Measurements from ENCODE around the gene TRAP1.

DNA sequence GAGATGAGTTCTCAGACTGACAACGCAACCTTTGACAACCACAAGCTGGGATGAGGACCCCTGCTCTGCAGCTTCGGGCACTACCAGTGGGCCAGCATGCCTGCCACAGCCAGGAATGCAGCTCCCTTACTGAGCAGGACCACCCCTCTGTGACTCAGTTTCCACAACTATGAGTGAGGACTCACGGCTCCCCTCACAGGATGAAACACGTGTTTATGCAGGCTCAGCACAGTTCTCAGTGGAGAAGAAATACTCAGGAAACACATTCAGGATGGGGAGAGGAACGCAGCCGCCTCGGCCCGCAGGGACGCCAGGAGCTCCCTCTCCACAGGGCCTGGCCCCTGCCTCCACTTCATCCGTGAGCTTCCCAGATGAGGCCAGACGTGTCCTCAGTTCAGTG, 48.7 kb downstream of the TRAP1 start:
- TF ChIP-seq, protein P1, sequence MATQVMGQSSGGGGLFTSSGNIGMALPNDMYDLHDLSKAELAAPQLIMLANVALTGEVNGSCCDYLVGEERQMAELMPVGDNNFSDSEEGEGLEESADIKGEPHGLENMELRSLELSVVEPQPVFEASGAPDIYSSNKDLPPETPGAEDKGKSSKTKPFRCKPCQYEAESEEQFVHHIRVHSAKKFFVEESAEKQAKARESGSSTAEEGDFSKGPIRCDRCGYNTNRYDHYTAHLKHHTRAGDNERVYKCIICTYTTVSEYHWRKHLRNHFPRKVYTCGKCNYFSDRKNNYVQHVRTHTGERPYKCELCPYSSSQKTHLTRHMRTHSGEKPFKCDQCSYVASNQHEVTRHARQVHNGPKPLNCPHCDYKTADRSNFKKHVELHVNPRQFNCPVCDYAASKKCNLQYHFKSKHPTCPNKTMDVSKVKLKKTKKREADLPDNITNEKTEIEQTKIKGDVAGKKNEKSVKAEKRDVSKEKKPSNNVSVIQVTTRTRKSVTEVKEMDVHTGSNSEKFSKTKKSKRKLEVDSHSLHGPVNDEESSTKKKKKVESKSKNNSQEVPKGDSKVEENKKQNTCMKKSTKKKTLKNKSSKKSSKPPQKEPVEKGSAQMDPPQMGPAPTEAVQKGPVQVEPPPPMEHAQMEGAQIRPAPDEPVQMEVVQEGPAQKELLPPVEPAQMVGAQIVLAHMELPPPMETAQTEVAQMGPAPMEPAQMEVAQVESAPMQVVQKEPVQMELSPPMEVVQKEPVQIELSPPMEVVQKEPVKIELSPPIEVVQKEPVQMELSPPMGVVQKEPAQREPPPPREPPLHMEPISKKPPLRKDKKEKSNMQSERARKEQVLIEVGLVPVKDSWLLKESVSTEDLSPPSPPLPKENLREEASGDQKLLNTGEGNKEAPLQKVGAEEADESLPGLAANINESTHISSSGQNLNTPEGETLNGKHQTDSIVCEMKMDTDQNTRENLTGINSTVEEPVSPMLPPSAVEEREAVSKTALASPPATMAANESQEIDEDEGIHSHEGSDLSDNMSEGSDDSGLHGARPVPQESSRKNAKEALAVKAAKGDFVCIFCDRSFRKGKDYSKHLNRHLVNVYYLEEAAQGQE (IDR thresholded peaks at IDR 0.05; ENCODE audit: low read depth), result no peak
- TF ChIP-seq, protein P2, sequence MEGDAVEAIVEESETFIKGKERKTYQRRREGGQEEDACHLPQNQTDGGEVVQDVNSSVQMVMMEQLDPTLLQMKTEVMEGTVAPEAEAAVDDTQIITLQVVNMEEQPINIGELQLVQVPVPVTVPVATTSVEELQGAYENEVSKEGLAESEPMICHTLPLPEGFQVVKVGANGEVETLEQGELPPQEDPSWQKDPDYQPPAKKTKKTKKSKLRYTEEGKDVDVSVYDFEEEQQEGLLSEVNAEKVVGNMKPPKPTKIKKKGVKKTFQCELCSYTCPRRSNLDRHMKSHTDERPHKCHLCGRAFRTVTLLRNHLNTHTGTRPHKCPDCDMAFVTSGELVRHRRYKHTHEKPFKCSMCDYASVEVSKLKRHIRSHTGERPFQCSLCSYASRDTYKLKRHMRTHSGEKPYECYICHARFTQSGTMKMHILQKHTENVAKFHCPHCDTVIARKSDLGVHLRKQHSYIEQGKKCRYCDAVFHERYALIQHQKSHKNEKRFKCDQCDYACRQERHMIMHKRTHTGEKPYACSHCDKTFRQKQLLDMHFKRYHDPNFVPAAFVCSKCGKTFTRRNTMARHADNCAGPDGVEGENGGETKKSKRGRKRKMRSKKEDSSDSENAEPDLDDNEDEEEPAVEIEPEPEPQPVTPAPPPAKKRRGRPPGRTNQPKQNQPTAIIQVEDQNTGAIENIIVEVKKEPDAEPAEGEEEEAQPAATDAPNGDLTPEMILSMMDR (IDR thresholded peaks at IDR 0.05 in 2 of 3, conservative IDR thresholded peaks at IDR 0.05 in 1 of 3; ENCODE audit: borderline replicate concordance in 1 of 3, insufficient read depth in 1 of 3, low read depth in 2 of 3, low read length in 2 of 3), result no peak
- TF ChIP-seq SIN3A (IDR thresholded peaks at IDR 0.05; ENCODE audit: low read depth) (no peak), POLR2A (IDR thresholded peaks at IDR 0.05; ENCODE audit: borderline replicate concordance, extremely low read depth, insufficient read depth, insufficient read length) (no peak), JUND (IDR thresholded peaks at IDR 0.05) (no peak)
